Activated naive CD4-positive, alpha-beta T cell treated with anti-CD3 and anti-CD28 coated beads, Interleukin-2, amount 50 U/mL, for 16 hours (primary cell): ENCODE results near the gene CTBP2.

Experiments
- DNase-seq: peaks from one replicate; pipeline ENCODE4 v3.0.0-alpha.2; 2020

CTBP2 gene

DNA sequence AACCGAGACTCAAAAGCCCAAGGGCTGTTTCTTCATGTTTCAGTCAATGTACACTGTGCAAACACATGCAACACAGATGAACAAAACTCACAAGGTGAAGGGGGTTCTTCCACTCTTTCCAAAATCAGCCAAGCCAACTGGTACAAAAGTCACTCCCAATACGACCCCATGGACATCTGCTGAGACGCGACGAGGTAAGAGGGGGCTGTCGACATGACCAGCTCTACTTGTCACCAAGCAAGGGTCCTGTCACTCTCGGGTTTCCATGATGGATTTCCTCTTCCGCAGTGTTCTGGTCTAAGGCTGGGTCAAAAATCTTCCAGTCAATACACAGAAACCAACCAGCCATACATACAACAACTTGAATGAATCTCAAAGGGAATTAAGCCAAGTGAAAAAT lies 37.8 kb downstream of the CTBP2 start:
- no peak for DNase-seq

- no peak for DNase-seq
Observed at GRCh38 chr10:125121003-125121402, 39.4 kb downstream of the CTBP2 start.

GRCh38 chr10:125120053-125120710 lies 40.2 kb downstream of the CTBP2 start:
- no peak for DNase-seq

- no peak for DNase-seq
Observed at GRCh38 chr10:125118701-125119100, 41.7 kb downstream of the CTBP2 start.

- DNase-seq, result no peak
Observed at GRCh38 chr10:125118011-125118611, 42.3 kb downstream of the CTBP2 start.

GRCh38 chr10:125116652-125117310 lies 43.6 kb downstream of the CTBP2 start:
- no peak for DNase-seq

GRCh38 chr10:125116041-125116649 lies 44.2 kb downstream of the CTBP2 start:
- DNase-seq, result no peak

GRCh38 chr10:125115409-125115808 lies 45.0 kb downstream of the CTBP2 start:
- DNase-seq, result no peak

DNA sequence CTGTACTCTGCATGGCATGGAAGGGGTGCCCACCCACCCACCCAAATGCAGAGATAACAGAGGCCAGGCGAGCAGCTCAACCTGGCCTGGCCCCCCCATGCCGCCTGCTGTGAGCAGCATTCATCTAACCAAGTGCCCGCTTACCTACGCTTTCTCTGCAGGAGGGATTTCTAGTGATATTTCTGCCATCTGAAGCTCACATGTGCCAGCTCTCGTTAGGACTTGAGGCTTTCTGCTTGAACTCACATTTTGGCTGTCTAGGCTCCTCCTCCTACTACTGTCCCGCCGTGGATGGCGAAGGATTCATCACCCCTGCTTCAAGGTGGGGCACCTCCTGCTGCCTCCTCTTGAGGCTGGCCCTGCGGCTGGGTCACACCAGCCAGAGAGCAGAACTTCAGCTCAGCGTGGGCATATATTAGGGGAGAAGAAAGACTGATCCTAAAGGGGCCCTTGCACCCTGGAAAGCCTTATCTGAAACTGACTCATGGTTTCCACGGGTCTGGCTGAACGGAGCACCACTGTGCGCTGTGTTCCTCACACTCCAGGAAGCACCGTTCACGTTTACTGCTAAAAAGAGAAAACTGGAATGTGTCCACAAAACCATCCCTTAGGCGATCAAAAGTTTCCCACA lies 45.5 kb downstream of the CTBP2 start:
- DNase-seq, result no peak

GRCh38 chr10:125113691-125114371 lies 46.5 kb downstream of the CTBP2 start:
- DNase-seq, result no peak

GRCh38 chr10:125112697-125113494 lies 47.5 kb downstream of the CTBP2 start:
- DNase-seq, result no peak

DNA sequence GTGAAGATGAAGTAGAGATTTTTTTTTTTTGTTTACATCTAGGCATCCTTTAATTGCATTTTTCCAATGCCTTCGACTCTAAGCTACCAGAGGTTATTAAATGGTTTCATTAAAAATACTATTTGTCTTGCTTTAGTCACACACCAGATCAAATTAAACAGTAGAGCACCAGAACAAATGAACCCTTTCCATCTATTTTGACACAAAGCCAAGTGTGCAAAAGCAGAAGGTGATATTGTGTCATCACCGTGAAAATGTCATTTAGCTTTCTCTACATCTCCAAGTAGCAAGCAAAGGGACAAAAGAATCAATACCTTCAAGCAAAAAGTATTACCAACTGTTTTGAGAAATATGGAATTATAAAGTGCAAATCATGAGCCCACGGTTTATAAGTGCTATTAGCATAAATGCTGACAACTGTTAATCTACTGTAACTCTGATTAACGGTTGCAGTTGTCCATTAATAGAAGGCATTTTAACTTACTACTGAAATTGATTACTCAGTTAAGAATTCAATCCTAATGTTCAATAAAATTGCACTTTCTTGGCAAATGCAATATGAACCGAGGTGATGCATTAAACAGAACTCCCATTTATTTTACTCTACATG lies 49.1 kb downstream of the CTBP2 start:
- DNase-seq, result no peak

GRCh38 chr10:125107965-125108580 lies 52.3 kb downstream of the CTBP2 start:
- DNase-seq, result no peak

- no peak for DNase-seq
Observed at GRCh38 chr10:125107166-125107949, 53.0 kb downstream of the CTBP2 start.

GRCh38 chr10:125106586-125106985 lies 53.8 kb downstream of the CTBP2 start:
- no peak for DNase-seq

GRCh38 chr10:125105706-125106255 lies 54.6 kb downstream of the CTBP2 start:
- DNase-seq, result no peak

DNA sequence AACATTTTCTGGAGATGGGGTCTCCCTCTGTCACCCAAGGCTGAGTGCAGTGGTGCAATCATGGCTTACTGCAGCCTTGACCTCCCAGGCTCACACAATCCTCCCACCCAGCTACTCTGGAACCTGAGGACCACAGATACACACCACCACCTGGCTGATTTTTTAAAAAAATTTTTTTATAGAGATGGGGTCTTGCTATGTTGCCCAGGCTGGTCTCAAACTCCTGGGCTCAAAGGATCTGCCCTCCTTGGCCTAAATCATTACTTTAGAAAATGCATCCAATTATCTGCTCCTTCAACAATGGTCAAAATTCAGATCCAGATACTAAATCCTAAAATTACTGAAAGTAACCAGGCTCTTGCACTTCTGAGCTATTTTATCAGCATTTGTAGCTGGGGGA lies 55.2 kb downstream of the CTBP2 start:
- no peak for DNase-seq

GRCh38 chr10:125104559-125104958 lies 55.8 kb downstream of the CTBP2 start:
- DNase-seq, result no peak

DNA sequence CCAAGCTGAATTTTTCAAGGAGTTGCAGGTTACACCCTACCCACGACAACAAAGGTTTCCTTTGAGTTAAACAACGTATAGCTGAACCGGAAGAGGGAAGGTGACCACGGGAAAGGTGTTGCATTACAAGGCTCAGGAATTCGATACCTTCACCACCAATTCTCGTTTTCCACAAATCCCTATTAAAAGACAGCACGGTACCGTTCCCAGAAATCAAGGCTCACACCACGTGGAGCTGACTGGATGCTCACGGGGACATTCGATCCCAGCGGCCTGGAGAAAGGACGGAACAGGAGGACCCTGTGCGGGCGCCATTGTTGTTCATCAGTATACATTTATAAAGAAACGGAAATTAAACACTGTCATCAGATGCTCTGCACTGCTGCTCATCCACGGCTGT lies 56.4 kb downstream of the CTBP2 start:
- DNase-seq, result no peak

- no peak for DNase-seq
Observed at GRCh38 chr10:125103466-125103865, 56.9 kb downstream of the CTBP2 start.
